OCI-LY1 (cell line): ENCODE results near the gene PFKFB1.

Experiments used
- H2AFZ ChIP-seq: fragments of 200-600 bp; sonication (generic), shearing (Covaris generic); 2 replicates; pipeline ENCODE4 v1.6.0; 2014; ENCODE audit warnings: antibody characterized with exemption, mild to moderate bottlenecking, low read length
- H3F3A ChIP-seq: fragments of 200-600 bp; sonication (generic), shearing (Covaris generic); 2 replicates; pipeline ENCODE4 v1.6.0; 2014; ENCODE audit warnings: mild to moderate bottlenecking, antibody characterized with exemption, low read length, moderate library complexity; ENCODE audit not compliant: insufficient read depth
- H3K27ac ChIP-seq: fragments of 200-600 bp; sonication (generic); 2 replicates; pipeline ENCODE4 v1.5.1; 2014; ENCODE audit warnings: low read length, mixed run types, mild to moderate bottlenecking, low read depth; ENCODE audit not compliant: poor library complexity, severe bottlenecking
- H3K27me3 ChIP-seq: fragments of 200-600 bp; sonication (generic); 2 replicates; pipeline ENCODE4 v1.6.0; 2014; ENCODE audit warnings: antibody characterized with exemption, mild to moderate bottlenecking, low read length, moderate library complexity; ENCODE audit not compliant: insufficient read depth
- H3K36me3 ChIP-seq: fragments of 200-600 bp; sonication (generic); 2 replicates; pipeline ENCODE4 v1.6.1; 2014; ENCODE audit warnings: mild to moderate bottlenecking, antibody characterized with exemption, low read length, moderate library complexity, mixed read lengths; ENCODE audit not compliant: insufficient read depth
- H3K4me1 ChIP-seq: fragments of 200-600 bp; sonication (generic); 2 replicates; pipeline ENCODE4 v1.5.1; 2014; ENCODE audit warnings: mild to moderate bottlenecking, low read length, moderate library complexity; ENCODE audit not compliant: insufficient read depth, severe bottlenecking
- H3K4me2 ChIP-seq: fragments of 200-600 bp; sonication (generic), shearing (Covaris generic); 2 replicates; pipeline ENCODE4 v1.6.1; 2014; ENCODE audit warnings: low read length
- H3K4me3 ChIP-seq: fragments of 200-600 bp; sonication (generic); 2 replicates; pipeline ENCODE4 v1.5.1; 2014; ENCODE audit warnings: low read length, low read depth, mild to moderate bottlenecking, mixed read lengths; ENCODE audit not compliant: poor library complexity, severe bottlenecking
- H3K79me2 ChIP-seq: fragments of 200-600 bp; shearing (Covaris generic); 2 replicates; pipeline ENCODE4 v1.6.1; 2016; ENCODE audit warnings: mixed run types, low read length, mixed read lengths; ENCODE audit not compliant: insufficient read depth
- H3K9ac ChIP-seq: fragments of 200-600 bp; sonication (generic), shearing (Covaris generic); 2 replicates; pipeline ENCODE4 v1.6.1; 2014; ENCODE audit warnings: mild to moderate bottlenecking, low read length, mixed read lengths
- H3K9me2 ChIP-seq: fragments of 200-600 bp; sonication (generic), shearing (Covaris generic); 2 replicates; pipeline ENCODE4 v1.6.1; 2014; ENCODE audit warnings: low read depth, mild to moderate bottlenecking, low read length, mixed read lengths
- H3K9me3 ChIP-seq: fragments of 200-600 bp; shearing (Covaris generic); 2 replicates; pipeline ENCODE4 v1.6.1; 2014; ENCODE audit warnings: low read length, mixed read lengths
- H4K20me1 ChIP-seq: fragments of 200-600 bp; sonication (generic), shearing (Covaris generic); 2 replicates; pipeline ENCODE4 v1.6.0; 2016; ENCODE audit warnings: mild to moderate bottlenecking, low read length; ENCODE audit not compliant: insufficient read depth
- CTCF ChIP-seq: fragments of 200-600 bp; sonication (generic), shearing (Covaris generic); IDR thresholded peaks from 2 replicates; pipeline ENCODE4 v1.5.1; 2017; ENCODE audit warnings: mild to moderate bottlenecking, antibody characterized with exemption, low read length, moderate library complexity, mixed read lengths
- EZH2 ChIP-seq: fragments of 200-600 bp; sonication (generic), shearing (Covaris generic); IDR thresholded peaks from 2 replicates; pipeline ENCODE4 v1.8.0; 2017; ENCODE audit warnings: borderline replicate concordance, mixed run types, mild to moderate bottlenecking, antibody characterized with exemption, low read length, moderate library complexity, mixed read lengths

The PFKFB1 gene

DNA sequence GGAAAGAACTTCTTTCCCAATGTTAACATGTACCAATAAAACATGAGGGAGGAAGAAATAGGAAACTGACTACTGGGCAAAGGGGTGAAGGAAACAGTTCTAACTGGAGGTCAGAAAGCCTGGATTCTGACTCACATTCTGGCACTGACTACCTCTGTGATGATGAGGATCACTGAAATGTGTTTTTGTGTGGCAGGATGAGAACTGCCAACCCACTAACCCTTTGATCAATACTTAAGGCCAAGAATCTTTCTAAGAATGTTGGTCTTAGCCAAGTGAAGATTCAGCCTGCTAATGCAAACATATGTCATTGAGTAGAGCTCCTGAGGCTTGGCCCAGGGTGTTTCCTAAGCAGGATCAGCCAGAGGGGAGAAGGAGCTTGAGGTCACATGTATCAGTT lies 32.2 kb upstream of the PFKFB1 start:
- Histone ChIP-seq H3K9me3 (no peaks in the 10 kb centered on the region), H3K4me1 (no peaks in the 10 kb centered on the region), H3K27ac (no peak overlapping the region), H3K79me2 (no peaks in the 10 kb centered on the region), H4K20me1 (no peaks in the 10 kb centered on the region), H3K9me2 (no peaks in the 10 kb centered on the region), H3K36me3 (no peaks in the 10 kb centered on the region), H3K27me3 (no peaks in the 10 kb centered on the region), H3K4me2 (no peak overlapping the region), H3K4me3 (no peak overlapping the region), H3F3A (no peaks in the 10 kb centered on the region), H2AFZ (no peak overlapping the region), H3K9ac (no peak overlapping the region)
- TF ChIP-seq EZH2 (no peak), CTCF (no peak)

DNA sequence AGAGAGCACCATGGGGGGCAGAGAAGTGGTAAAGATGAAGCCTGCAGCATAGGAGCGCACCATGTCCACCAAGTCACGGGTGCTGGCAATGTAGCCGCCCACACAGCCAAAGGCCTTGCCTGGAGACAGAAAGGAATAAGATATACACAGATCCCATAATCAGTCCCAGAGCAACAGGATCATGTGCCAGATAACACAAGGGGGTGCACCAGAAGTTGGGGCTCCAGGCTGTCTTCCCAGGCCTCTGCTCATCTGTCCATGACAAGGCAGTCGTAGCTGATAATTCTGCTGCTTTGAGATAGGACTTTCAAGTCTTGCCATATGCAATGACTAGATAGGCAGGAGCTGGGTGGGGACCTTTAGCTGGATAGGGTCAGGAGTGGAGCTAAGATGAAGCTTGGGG lies 20.9 kb upstream of the PFKFB1 start:
- no peaks in the 10 kb centered on the region for H4K20me1 ChIP-seq
- no peaks in the 10 kb centered on the region for H3K27me3 ChIP-seq
- H3K4me2 ChIP-seq = no peak overlapping the region
- no peak overlapping the region for H2AFZ ChIP-seq
- no peaks in the 10 kb centered on the region for H3F3A ChIP-seq
- no peak overlapping the region for H3K4me3 ChIP-seq
- no peaks in the 10 kb centered on the region for H3K4me1 ChIP-seq
- no peaks in the 10 kb centered on the region for H3K36me3 ChIP-seq
- H3K9ac ChIP-seq = no peak overlapping the region
- H3K9me2 ChIP-seq = no peaks in the 10 kb centered on the region
- no peak overlapping the region for H3K27ac ChIP-seq
- H3K79me2 ChIP-seq = no peaks in the 10 kb centered on the region
- no peaks in the 10 kb centered on the region for H3K9me3 ChIP-seq
- TF ChIP-seq CTCF (no peak), EZH2 (no peak)

- Histone ChIP-seq H3F3A (no peaks in the 10 kb centered on the region), H3K4me3 (no peak overlapping the region), H2AFZ (no peak overlapping the region), H3K9ac (no peak overlapping the region), H3K27ac (no peak overlapping the region), H4K20me1 (no peaks in the 10 kb centered on the region), H3K9me2 (no peaks in the 10 kb centered on the region), H3K36me3 (peaks cover 3% of the 10 kb centered on the region), H3K27me3 (no peaks in the 10 kb centered on the region), H3K4me1 (no peaks in the 10 kb centered on the region), H3K79me2 (no peaks in the 10 kb centered on the region), H3K4me2 (no peak overlapping the region), H3K9me3 (no peaks in the 10 kb centered on the region)
- TF ChIP-seq CTCF (peak; percentile 42), EZH2 (no peak)
These were observed 17.3 kb upstream of the PFKFB1 start for GRCh38 chrX:55011294-55011693.
